ENCODE data around the gene KERA.

Gene KERA

DNA sequence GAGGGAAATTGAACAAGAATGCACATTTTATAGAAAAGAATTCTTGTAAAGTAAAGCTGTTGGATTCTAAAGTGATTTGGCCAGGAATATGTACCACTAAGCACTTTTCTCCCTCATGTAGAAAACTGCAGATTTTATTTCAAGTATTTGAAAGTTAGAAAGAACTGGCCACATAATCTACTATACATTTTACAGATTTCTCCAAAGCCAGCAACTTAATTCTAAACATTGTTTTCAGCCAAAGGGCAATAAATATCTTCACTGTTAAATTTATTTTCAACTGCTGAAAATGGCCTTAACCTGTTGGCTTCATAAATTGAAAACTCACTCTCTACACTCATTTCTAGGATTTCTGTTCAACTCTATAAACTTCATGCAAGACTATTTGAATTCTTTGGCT lies 15.6 kb upstream of the KERA start:
- no peak for DNase-seq (ENCODE audit: low read depth in 2 of 2)

- no peak for DNase-seq (ENCODE audit: low read depth in 2 of 2)
Observed at GRCh38 chr12:91072931-91073330, 15.1 kb upstream of the KERA start.

- no peak for DNase-seq (ENCODE audit: low read depth in 2 of 2)
Observed at GRCh38 chr12:91070936-91071335, 13.1 kb upstream of the KERA start.

GRCh38 chr12:91065396-91065795 lies 7.6 kb upstream of the KERA start:
- DNase-seq (ENCODE audit: low read depth in 2 of 2) = no peak

GRCh38 chr12:91064640-91065039 lies 6.8 kb upstream of the KERA start:
- no peak for DNase-seq (ENCODE audit: low read depth in 2 of 2)

DNA sequence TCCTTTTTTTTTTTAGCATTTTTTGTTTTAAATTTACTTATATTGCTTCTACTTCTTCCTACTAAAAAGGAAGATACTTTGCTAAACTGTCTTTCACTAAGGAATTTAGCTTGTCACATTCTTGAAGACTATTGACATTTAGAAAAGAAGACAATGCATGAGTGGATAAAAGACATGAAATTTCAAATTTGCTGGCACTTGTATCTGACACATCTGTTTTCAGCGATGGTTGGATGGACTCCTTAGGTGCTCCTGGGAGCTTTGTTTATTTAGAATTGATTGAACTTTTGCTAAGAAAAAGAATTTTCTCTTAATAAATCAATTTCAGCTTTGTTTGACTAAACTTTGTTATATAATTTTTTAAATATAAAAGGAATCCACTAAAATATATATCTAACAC lies 3.3 kb upstream of the KERA start:
- no peak for DNase-seq (ENCODE audit: low read depth in 2 of 2)

- no peak for DNase-seq (ENCODE audit: low read depth in 2 of 2)
Observed at GRCh38 chr12:91059211-91059610, 1.4 kb upstream of the KERA start.

DNA sequence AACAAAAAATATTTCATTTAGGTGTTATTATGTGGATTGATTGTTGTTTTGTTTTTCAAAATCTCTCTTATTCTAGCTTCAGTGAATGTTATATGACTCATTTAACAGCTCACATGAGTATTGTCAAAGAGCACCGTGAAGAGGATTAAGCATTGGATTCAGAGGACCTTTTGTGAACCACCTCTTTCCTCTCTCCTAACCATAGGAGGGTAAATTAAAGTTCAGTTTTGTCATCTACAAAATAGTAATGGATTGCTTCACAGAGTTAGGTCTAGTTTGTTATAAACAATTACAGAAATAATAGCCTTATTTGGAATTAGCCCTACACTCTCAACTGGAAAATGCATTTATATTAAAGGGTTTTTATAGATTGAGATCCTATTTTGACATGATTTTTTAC lies 962 bp upstream of the KERA start:
- no peak for DNase-seq (ENCODE audit: low read depth in 2 of 2)

DNA sequence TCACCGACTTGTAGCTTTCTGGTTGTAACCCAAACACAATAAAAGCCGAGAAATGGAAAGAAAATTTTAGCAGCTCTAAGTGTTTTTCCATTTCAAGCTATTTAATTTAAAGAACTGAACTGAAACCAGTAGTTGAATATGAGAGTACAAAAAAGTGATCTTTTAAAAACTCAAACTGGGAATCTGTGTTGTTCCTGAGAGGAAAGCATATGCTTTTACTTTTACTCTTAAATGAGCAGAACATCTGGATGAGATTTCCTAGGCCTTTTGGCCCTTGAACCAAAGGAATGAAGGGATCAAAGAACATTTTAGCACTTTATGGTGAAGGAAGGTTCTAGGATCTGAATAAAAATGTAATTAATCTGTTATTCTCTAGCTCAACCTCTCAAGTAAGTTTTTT lies 1.3 kb downstream of the KERA start:
- no peak for DNase-seq (ENCODE audit: low read depth in 2 of 2)

GRCh38 chr12:91055976-91056375 lies 1.8 kb downstream of the KERA start:
- DNase-seq (ENCODE audit: low read depth in 2 of 2) = no peak

GRCh38 chr12:91053951-91054715 lies 3.7 kb downstream of the KERA start:
- DNase-seq (ENCODE audit: low read depth in 2 of 2) = no peak

GRCh38 chr12:91052026-91052425 lies 5.8 kb downstream of the KERA start:
- DNase-seq (ENCODE audit: low read depth in 2 of 2) = no peak

DNA sequence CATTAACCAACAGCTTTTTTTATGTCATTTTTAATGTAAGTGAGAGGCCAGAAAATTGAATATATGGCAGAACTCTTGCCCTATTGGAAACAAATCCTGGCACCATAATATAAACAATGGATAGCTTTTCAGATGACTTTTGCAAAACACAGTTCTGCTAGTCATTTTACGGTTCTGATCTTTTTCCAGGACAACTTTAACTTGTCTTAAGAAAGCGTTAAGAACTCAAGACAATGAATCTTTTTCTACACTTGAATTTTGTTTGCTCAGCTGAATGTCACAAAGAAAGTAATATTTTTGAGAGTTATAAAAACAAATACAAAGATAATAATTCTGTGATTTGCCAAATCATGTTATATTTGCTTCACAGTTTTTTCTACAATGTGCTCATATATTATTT lies 13.2 kb downstream of the KERA start:
- DNase-seq (ENCODE audit: low read depth in 2 of 2) = no peak

GRCh38 chr12:91043408-91043807 lies 14.4 kb downstream of the KERA start:
- DNase-seq (ENCODE audit: low read depth in 2 of 2) = no peak

- no peak for DNase-seq (ENCODE audit: low read depth in 2 of 2)
Observed at GRCh38 chr12:91040096-91040755, 17.6 kb downstream of the KERA start.

DNA sequence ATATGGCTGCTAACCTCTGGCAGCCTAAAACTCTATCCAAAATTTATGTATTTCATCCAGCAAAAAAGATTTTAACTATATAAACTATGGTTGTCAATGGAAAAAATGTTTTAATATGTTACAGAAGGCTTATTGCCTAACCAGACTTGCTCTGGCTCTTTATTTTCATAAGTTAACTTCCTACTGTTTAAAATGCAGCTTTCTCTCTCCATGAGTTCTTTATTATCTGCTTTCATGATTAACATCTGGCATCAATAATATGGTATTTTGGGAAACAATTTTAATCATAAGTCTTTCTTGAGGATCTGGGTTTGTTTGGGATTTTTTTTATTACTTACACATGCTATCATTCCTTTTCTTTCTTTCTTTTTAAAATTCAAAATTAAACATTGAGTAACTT lies 20.5 kb downstream of the KERA start:
- DNase-seq (ENCODE audit: low read depth in 2 of 2) = no peak

DNA sequence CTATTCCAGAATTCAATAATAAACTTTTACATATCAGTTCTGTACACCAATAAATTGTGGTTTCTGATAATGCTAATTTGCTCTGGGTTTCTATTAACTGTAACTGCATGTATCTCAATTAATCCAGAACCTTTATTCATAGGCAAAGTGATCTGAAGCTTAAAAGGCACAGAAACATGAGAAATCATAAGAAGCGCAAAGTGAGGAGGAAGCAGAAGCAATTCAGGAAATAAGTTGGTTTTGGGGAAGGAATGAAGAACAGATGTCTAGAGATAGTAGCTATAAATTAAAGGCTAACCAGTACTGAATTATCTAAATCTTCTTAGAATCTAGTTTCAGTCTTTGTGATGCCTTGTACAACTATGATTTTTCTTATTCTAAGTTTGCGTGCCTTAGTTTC lies 24.6 kb downstream of the KERA start:
- DNase-seq (ENCODE audit: low read depth in 2 of 2) = no peak

DNA sequence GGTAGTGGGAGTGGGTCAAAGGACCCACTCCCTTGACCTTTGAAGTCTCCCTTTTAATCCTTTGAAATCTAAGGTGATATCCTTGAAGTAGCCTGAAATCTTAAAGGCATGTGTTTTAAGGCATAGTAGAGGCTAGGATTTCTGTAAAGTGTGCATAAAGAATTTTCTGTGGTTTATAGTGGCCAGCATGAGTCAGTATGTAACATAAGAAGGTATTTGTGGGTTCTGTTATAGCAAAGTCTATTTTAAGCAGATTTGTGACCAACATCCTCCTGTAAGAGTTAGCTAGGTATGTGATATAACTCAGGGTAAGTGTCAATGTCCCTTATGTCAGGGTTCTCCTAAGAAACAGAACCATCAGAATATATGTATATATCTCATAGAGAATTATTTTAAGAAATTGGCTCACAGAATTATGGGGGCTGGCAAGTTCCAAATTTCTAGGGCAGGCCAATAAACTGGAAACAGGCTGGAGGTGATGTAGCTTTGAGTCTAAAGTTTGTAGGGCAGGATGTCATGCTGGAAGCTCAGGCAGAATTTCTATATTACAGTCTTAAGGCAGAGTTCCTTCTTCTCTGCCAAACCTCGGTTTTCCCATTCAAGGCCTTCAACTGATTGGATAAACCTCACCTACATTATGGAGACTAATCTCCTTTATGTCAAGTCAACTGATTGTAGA lies 34.4 kb downstream of the KERA start:
- no peak for DNase-seq (ENCODE audit: low read depth in 2 of 2)

DNA sequence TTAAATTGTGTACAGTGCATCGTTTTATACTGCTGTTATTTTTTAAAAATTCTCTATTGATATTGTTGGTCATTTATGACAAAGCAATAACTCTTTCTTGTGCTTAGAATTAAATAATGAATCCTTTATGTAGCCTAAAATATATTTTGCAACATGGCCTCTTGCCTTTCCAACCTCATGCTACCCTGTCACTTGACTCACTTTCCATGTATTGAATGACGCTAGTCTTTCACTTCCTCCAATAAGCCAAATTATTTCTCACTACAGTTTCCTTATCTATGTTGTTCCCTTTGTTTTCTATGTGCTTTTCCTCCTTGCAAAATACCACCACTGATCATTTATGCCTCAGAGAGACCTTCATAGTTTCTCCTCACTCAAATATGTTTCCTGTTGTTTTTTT lies 36.7 kb downstream of the KERA start:
- no peak for DNase-seq (ENCODE audit: low read depth in 2 of 2)

DNA sequence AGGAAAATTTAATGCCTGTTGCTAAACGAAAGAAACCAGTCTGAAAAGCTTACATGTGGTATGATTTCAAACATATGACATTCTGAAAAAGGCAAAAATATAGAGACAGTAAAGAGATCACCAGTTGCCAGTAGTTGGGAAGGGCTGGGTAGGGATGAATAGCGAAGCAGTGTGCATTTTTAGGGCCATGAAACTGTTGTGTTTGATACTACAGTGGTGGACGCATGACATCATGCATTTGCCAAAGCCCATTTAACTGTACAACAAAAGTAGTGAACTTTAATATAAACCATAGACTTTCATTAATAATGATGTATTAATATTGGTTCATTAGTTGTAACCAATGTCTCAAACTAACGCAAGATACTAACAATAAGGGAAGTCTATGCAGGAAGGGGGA lies 38.4 kb downstream of the KERA start:
- DNase-seq (ENCODE audit: low read depth in 2 of 2) = no peak

DNA sequence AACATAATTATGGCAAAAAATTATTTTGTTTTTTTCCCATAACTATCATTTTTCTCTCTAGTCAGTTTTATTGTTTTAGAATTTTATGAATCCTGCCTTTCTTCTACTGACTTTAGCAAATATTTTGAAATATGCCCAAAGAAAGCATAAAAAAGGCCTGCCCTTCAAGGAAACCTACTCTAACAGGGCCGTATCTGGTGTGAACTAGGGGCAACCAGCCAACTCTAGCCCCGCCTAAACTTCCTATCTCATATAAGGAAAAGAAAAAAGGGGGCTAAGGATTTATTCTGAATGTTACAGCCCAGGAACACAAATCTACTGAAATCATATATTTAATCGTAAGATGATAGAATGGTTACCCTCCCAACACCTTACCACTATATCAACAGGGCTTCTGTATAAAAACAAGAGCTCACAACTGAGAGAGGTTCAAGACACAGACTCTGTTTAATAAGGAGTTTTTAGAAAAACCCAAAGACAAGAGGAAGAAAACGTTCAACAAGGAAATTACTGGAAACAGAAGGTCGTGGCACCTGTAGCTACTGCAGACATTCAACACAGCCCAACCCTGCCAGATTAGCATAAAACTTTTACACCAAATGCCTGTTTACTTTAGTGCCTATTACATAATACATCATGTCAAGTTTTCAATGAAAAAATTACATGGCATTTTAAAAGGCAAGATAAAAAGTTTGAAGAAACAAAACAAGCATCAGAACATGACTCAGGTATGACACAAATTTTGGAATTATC lies 40.1 kb downstream of the KERA start:
- no peak for DNase-seq (ENCODE audit: low read depth in 2 of 2)

DNA sequence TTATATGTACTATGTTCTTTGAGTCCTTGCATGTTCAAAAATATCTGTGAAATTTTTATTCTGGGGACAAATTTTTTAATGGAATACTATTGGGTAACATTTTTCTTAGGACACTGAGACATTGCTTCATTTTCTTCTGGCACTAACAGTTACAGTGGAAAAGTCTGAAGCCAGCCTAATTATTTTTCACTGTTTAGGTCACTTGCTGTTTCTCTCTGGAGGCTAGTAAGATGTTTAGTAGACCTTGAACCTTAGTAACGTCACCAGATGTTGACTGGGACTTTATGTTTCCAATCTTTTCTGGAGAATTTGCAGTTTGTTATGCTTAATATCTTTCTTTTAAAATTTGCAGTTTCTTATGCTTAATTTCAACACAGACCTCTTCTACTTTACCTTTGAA lies 40.8 kb downstream of the KERA start:
- DNase-seq (ENCODE audit: low read depth in 2 of 2) = no peak

All from activated CD4-positive, alpha-beta T cell treated with anti-CD3 and anti-CD28 coated beads for 24 hours (primary cell).